HEK293 (cell line): ENCODE results near the gene GRB10.

Experiments used
- CTCF ChIA-PET: fragments of 350-600 bp; formaldehyde crosslinking; extraction: SDS; loops from one replicate; lab custom pipeline; 2021; ENCODE audit warnings: antibody characterized with exemption; lab: Yijun Ruan, JAX
- POLR2A ChIA-PET: fragments of 300-600 bp; formaldehyde crosslinking; extraction: SDS; loops from one replicate; lab custom pipeline; 2020; ENCODE audit warnings: antibody characterized with exemption, inconsistent platforms; lab: Yijun Ruan, JAX
- H3K27ac ChIP-seq: fragments of 200-500 bp; sonication (Bioruptor generic); 2 replicates; pipeline ENCODE4 v1.5.1; 2014; ENCODE audit warnings: low read depth, low read length, control low read depth, inconsistent platforms; ENCODE audit errors: extremely low read depth
- H3K36me3 ChIP-seq, 2 experiments: fragments of 200-500 bp in 1 of 2; sonication (Bioruptor generic) in 1 of 2; 1 replicate in 1 of 2; 2 replicates in 1 of 2; pipeline ENCODE4 v1.5.1; 2014 to 2017; ENCODE audit warnings: inconsistent platforms in 2 of 2, low read length in 2 of 2; ENCODE audit not compliant: control insufficient read depth in 2 of 2, insufficient read depth in 1 of 2
- H3K4me1 ChIP-seq: fragments of 200-500 bp; sonication (Bioruptor generic); 2 replicates; pipeline ENCODE4 v1.5.1; 2014; ENCODE audit warnings: mild to moderate bottlenecking, low read length, inconsistent platforms; ENCODE audit not compliant: control insufficient read depth, insufficient read depth
- H3K4me3 ChIP-seq: 2 replicates; pipeline ENCODE4 v1.5.1; 2011; ENCODE audit warnings: low read depth, mild to moderate bottlenecking, control low read depth, low read length, moderate library complexity
- H3K9me3 ChIP-seq: fragments of 200-500 bp; sonication (Bioruptor generic); 2 replicates; pipeline ENCODE4 v1.5.1; 2014; ENCODE audit warnings: low read depth, low read length, inconsistent platforms; ENCODE audit not compliant: control insufficient read depth, insufficient read depth
- REPIN1 ChIP-seq: fragments of 450-650 bp; formaldehyde crosslinking; IDR thresholded peaks from 2 replicates; pipeline ENCODE4 v1.5.1; 2017; ENCODE audit warnings: missing biosample characterization, missing genetic modification characterization, low read depth
- SP2 ChIP-seq: fragments of 450-650 bp; formaldehyde crosslinking; IDR thresholded peaks from 2 replicates; pipeline ENCODE4 v1.5.1; 2016; ENCODE audit warnings: missing biosample characterization, missing genetic modification characterization
- ZBTB48 ChIP-seq: fragments of 450-650 bp; formaldehyde crosslinking; IDR thresholded peaks from 2 replicates; pipeline ENCODE4 v1.5.1; 2016; ENCODE audit warnings: missing biosample characterization, missing genetic modification characterization
- ZEB2 ChIP-seq: fragments of 450-650 bp; formaldehyde crosslinking; IDR thresholded peaks from 2 replicates; pipeline ENCODE4 v1.5.1; 2016; ENCODE audit warnings: missing biosample characterization, missing genetic modification characterization
- ZFP37 ChIP-seq: fragments of 450-650 bp; formaldehyde crosslinking; IDR thresholded peaks from 2 replicates; pipeline ENCODE4 v1.5.1; 2016; ENCODE audit warnings: missing biosample characterization, missing genetic modification characterization
- ZNF221 ChIP-seq: fragments of 450-650 bp; formaldehyde crosslinking; IDR thresholded peaks from 2 replicates; pipeline ENCODE4 v1.5.1; 2017; ENCODE audit warnings: missing biosample characterization, missing genetic modification characterization, borderline replicate concordance
- ZNF311 ChIP-seq: fragments of 450-650 bp; formaldehyde crosslinking; IDR thresholded peaks from 2 replicates; pipeline ENCODE4 v1.5.1; 2017; ENCODE audit warnings: missing biosample characterization, missing genetic modification characterization, borderline replicate concordance
- ZNF555 ChIP-seq: fragments of 450-650 bp; formaldehyde crosslinking; conservative IDR thresholded peaks from 2 replicates; pipeline ENCODE4 v1.5.1; 2017; ENCODE audit warnings: missing biosample characterization, mild to moderate bottlenecking, missing genetic modification characterization, inconsistent platforms
- ZNF558 ChIP-seq: fragments of 450-650 bp; formaldehyde crosslinking; IDR thresholded peaks from 2 replicates; pipeline ENCODE4 v1.5.1; 2016; ENCODE audit warnings: missing biosample characterization, missing genetic modification characterization
- ZNF571 ChIP-seq: fragments of 450-650 bp; formaldehyde crosslinking; IDR thresholded peaks from 2 replicates; pipeline ENCODE4 v1.5.0; 2017; ENCODE audit warnings: missing biosample characterization, missing genetic modification characterization
- ZNF600 ChIP-seq: fragments of 450-650 bp; formaldehyde crosslinking; IDR thresholded peaks from 2 replicates; pipeline ENCODE4 v1.5.1; 2016; ENCODE audit warnings: missing biosample characterization, missing genetic modification characterization
- ZNF837 ChIP-seq: fragments of 450-650 bp; formaldehyde crosslinking; IDR thresholded peaks from 2 replicates; pipeline ENCODE4 v1.5.1; 2016; ENCODE audit warnings: missing biosample characterization, missing genetic modification characterization
- TF ChIP-seq, protein P1 (sequence below): fragments of 450-650 bp; formaldehyde crosslinking; IDR thresholded peaks from 2 replicates; pipeline ENCODE4 v1.5.1; 2016; ENCODE audit warnings: missing biosample characterization, missing genetic modification characterization
- TF ChIP-seq, protein P2 (sequence below): fragments of 450-650 bp; formaldehyde crosslinking; optimal IDR thresholded peaks from 2 replicates; pipeline ENCODE3; 2016; ENCODE audit warnings: missing biosample characterization, mild to moderate bottlenecking, missing genetic modification characterization
- TF ChIP-seq, protein P3 (sequence below): fragments of 450-650 bp; formaldehyde crosslinking; IDR thresholded peaks from 2 replicates; pipeline ENCODE4 v1.5.1; 2016; ENCODE audit warnings: missing biosample characterization, missing genetic modification characterization
- TF ChIP-seq, protein P4 (sequence below): fragments of 450-650 bp; IDR thresholded peaks from 2 replicates; pipeline ENCODE4 v1.5.1; 2018; ENCODE audit warnings: missing biosample characterization, mild to moderate bottlenecking, missing genetic modification characterization
- TF ChIP-seq, protein P5 (sequence below): fragments of 450-650 bp; formaldehyde crosslinking; IDR thresholded peaks from 2 replicates; pipeline ENCODE4 v1.5.1; 2016; ENCODE audit warnings: missing biosample characterization, missing genetic modification characterization

The GRB10 gene

DNA sequence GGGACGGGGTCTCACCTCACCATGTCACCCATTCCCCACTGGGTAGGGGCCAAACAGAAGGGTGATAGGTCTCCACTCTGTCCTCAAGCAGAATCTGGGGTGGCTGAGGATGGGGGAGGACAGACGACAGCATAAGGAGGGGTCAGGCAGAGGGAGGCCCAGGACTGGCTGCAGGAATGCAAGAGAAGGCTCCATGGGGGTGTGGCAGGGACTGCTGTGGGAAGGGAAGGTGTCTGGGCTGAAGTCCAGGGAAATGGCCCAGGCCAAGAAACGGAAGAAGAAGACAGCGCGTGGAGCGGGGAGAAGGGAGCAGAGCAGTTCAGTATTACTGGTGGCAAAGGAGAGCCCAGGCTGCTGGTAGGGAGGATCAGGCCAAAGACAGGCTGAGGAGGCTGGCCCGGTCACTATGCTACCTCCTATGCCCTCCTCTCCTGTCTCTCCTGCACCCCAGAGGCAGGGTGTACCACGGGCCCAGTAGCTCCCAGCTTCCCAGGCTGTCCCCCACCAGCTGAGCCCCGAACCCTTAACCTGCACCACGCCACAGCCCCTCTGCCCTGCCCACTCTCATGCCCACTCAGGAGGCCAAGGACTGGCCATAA lies 60.9 kb downstream of the GRB10 start (continued):
- no peak for TF ChIP-seq REPIN1 (tag by site-specific recombination)
- TF ChIP-seq ZNF558 = no peak
- TF ChIP-seq, protein P1, sequence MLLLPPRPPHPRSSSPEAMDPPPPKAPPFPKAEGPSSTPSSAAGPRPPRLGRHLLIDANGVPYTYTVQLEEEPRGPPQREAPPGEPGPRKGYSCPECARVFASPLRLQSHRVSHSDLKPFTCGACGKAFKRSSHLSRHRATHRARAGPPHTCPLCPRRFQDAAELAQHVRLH = no peak
- TF ChIP-seq ZNF311 = no peak
- TF ChIP-seq ZFP37 (tag by site-specific recombination) = no peak
- TF ChIP-seq, protein P2, sequence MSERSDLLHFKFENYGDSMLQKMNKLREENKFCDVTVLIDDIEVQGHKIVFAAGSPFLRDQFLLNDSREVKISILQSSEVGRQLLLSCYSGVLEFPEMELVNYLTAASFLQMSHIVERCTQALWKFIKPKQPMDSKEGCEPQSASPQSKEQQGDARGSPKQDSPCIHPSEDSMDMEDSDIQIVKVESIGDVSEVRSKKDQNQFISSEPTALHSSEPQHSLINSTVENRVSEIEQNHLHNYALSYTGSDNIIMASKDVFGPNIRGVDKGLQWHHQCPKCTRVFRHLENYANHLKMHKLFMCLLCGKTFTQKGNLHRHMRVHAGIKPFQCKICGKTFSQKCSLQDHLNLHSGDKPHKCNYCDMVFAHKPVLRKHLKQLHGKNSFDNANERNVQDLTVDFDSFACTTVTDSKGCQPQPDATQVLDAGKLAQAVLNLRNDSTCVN = no peak
- no peak for TF ChIP-seq ZNF837 (tag by site-specific recombination)
- TF ChIP-seq, protein P3, sequence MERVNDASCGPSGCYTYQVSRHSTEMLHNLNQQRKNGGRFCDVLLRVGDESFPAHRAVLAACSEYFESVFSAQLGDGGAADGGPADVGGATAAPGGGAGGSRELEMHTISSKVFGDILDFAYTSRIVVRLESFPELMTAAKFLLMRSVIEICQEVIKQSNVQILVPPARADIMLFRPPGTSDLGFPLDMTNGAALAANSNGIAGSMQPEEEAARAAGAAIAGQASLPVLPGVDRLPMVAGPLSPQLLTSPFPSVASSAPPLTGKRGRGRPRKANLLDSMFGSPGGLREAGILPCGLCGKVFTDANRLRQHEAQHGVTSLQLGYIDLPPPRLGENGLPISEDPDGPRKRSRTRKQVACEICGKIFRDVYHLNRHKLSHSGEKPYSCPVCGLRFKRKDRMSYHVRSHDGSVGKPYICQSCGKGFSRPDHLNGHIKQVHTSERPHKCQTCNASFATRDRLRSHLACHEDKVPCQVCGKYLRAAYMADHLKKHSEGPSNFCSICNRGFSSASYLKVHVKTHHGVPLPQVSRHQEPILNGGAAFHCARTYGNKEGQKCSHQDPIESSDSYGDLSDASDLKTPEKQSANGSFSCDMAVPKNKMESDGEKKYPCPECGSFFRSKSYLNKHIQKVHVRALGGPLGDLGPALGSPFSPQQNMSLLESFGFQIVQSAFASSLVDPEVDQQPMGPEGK = no peak

DNA sequence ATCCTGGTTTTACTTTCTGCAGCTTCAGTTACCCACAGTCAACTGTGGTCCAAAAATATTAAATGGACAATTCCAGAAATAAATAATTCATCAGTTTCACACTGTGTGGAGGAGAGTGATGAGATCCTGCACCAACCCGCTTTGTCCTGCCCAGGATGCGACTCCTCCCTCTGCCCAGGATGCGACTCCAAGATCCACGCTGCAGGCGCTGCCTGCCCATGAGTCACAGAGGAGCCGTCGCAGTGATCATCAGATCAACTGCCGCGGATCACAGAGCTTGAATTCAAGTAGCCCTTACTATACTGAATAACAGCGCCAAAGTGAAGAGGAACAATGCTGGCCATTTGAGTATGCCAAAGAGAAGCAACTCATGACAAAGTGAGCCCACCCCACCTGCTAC lies 61.5 kb downstream of the GRB10 start:
- ChIA-PET POLR2A (no interaction called here), CTCF (no interaction called here)
- Histone ChIP-seq H3K27ac (no peak overlapping the region), H3K4me3 (no peak overlapping the region), H3K36me3 (no peaks in the 10 kb centered on the region; a peak in 1 of 3 replicates), H3K4me1 (peaks cover 24% of the 10 kb centered on the region), H3K9me3 (no peaks in the 10 kb centered on the region)
- TF ChIP-seq ZBTB48 (tag by site-specific recombination) (no peak), ZEB2 (tag by site-specific recombination) (no peak), ZNF571 (no peak), SP2 (no peak), ZNF600 (tag by site-specific recombination) (0 out of 2 replicates have a peak, but pooled peaks have one; percentile 30), ZNF555 (tag by site-specific recombination) (no peak), ZNF221 (no peak)
- TF ChIP-seq, protein P4, sequence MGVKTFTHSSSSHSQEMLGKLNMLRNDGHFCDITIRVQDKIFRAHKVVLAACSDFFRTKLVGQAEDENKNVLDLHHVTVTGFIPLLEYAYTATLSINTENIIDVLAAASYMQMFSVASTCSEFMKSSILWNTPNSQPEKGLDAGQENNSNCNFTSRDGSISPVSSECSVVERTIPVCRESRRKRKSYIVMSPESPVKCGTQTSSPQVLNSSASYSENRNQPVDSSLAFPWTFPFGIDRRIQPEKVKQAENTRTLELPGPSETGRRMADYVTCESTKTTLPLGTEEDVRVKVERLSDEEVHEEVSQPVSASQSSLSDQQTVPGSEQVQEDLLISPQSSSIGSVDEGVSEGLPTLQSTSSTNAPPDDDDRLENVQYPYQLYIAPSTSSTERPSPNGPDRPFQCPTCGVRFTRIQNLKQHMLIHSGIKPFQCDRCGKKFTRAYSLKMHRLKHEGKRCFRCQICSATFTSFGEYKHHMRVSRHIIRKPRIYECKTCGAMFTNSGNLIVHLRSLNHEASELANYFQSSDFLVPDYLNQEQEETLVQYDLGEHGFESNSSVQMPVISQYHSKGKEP (tag by site-specific recombination) = peak; percentile 88
- TF ChIP-seq, protein P5, sequence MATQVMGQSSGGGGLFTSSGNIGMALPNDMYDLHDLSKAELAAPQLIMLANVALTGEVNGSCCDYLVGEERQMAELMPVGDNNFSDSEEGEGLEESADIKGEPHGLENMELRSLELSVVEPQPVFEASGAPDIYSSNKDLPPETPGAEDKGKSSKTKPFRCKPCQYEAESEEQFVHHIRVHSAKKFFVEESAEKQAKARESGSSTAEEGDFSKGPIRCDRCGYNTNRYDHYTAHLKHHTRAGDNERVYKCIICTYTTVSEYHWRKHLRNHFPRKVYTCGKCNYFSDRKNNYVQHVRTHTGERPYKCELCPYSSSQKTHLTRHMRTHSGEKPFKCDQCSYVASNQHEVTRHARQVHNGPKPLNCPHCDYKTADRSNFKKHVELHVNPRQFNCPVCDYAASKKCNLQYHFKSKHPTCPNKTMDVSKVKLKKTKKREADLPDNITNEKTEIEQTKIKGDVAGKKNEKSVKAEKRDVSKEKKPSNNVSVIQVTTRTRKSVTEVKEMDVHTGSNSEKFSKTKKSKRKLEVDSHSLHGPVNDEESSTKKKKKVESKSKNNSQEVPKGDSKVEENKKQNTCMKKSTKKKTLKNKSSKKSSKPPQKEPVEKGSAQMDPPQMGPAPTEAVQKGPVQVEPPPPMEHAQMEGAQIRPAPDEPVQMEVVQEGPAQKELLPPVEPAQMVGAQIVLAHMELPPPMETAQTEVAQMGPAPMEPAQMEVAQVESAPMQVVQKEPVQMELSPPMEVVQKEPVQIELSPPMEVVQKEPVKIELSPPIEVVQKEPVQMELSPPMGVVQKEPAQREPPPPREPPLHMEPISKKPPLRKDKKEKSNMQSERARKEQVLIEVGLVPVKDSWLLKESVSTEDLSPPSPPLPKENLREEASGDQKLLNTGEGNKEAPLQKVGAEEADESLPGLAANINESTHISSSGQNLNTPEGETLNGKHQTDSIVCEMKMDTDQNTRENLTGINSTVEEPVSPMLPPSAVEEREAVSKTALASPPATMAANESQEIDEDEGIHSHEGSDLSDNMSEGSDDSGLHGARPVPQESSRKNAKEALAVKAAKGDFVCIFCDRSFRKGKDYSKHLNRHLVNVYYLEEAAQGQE (tag by site-specific recombination) = no peak
